ENCODE results near the gene PDZK1. TPM values are rescaled to one million over a fixed set of nuclear protein-coding genes. Genes with fewer than 3 reads are reported as not detected.

Gene PDZK1
- total RNA-seq = under 1 TPM in 1 of 4 donors, not detected in 3; 0.20 TPM

DNA sequence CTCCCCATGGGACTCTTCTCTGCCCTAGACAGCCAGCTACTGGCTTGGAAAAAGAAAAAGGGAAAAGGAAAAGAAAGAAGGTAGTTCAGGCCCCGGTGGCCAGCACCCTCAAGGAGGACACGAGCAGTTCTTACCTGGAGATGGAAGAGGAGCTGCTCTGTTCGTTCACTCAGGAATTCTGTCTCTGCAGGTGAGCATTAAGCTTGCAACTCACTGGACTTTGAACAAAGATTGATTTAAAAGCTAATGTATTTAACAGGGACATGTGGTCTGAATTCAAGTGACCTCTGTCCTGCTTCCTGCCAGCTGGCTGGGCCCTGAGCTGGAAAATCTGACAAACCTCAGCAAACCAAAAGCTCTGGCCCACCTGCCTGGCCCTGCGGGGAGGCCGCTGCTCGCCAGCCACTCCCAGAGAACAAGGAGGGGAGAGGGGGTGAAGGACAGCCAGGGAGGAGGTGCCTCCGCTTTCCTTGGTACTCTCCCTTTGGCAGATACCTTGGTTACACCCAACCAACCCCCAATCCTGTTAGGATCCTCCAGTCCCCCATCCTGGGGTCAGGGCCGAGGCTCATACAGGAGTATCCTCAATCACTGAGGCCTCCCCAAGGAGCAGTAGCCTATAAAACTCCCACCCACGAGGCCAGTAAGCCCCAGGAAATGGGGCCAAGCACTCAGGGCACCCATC lies at the start of gene PDZK1:
PDZK1 (minus strand) TSS at position 186 of the 685 bp plus-strand sequence. CDS start 19,347 bp downstream, outside the sequence.
- Histone ChIP-seq H3K9me3 (no peaks in the 10 kb centered on the region), H3K4me1 (no peaks in the 10 kb centered on the region), H3K36me3 (no peaks in the 10 kb centered on the region), H3K27ac (no peak within 1 kb of the TSS), H3K27me3 (no peaks in the 10 kb centered on the region), H3K4me3 (no peak within 1 kb of the TSS)
- no peak for TF ChIP-seq EP300 (IDR thresholded peaks at IDR 0.05)
- no peak for DNase-seq (ENCODE audit: low spot score in 2 of 2)
- 68 to 78% methylated on average over 8 to 9 of the region's 9 CpGs for WGBS, 2 donors

- H3K4me1 ChIP-seq = peaks cover 0 to 22% (median 0%) of the 10 kb centered on the region in 4 donors
- no peaks in the 10 kb centered on the region for H3K27me3 ChIP-seq
- TF ChIP-seq CTCF (IDR thresholded peaks at IDR 0.05) = no peak
- TF ChIP-seq EP300 (IDR thresholded peaks at IDR 0.05) = no peak
- no peak for TF ChIP-seq POLR2A (IDR thresholded peaks at IDR 0.05)
- peaks cover 0 to 71% (median 3%) of the 10 kb centered on the region in 3 donors for H3K36me3 ChIP-seq
- 57 to 66% methylated on average over 5 of the region's 5 CpGs for WGBS, 2 donors
- H3K27ac ChIP-seq = peak overlapping the region in 3 of 4 donors; percentile 36 to 91 (median 60)
- no peaks in the 10 kb centered on the region for H3K9me3 ChIP-seq
- H3K4me3 ChIP-seq = no peak overlapping the region
- DNase-seq (ENCODE audit: low spot score in 2 of 2) = peak in 1 of 2 donors; percentile 7
Measured at GRCh38 chr1:145751491-145752037, 44.4 kb upstream of the PDZK1 start.

- no peak for TF ChIP-seq EP300 (IDR thresholded peaks at IDR 0.05)
- no peak for TF ChIP-seq POLR2A (IDR thresholded peaks at IDR 0.05)
- TF ChIP-seq CTCF (IDR thresholded peaks at IDR 0.05) = no peak
- 72 to 76% methylated on average over 5 of the region's 5 CpGs for WGBS, 2 donors
- no peak for DNase-seq (ENCODE audit: low spot score in 2 of 2)
- Histone ChIP-seq H3K36me3 (peaks cover 0 to 75% (median 3%) of the 10 kb centered on the region in 3 donors), H3K4me1 (peaks cover 0 to 22% (median 0%) of the 10 kb centered on the region in 4 donors), H3K9me3 (no peaks in the 10 kb centered on the region), H3K4me3 (no peak overlapping the region), H3K27ac (no peak overlapping the region), H3K27me3 (no peaks in the 10 kb centered on the region)
Measured at GRCh38 chr1:145750426-145750825, 43.3 kb upstream of the PDZK1 start.

GRCh38 chr1:145747398-145748247 lies 40.5 kb upstream of the PDZK1 start:
- DNase-seq (ENCODE audit: low spot score in 2 of 2) = no peak
- Histone ChIP-seq H3K9me3 (no peaks in the 10 kb centered on the region), H3K27me3 (no peaks in the 10 kb centered on the region), H3K4me1 (peaks cover 0 to 16% (median 0%) of the 10 kb centered on the region in 4 donors), H3K36me3 (peaks cover 0 to 89% (median 3%) of the 10 kb centered on the region in 3 donors), H3K27ac (no peak overlapping the region), H3K4me3 (no peak overlapping the region)
- TF ChIP-seq CTCF (IDR thresholded peaks at IDR 0.05) (no peak), EP300 (IDR thresholded peaks at IDR 0.05) (no peak), POLR2A (IDR thresholded peaks at IDR 0.05) (no peak)
- WGBS, 2 donors = 93% methylated on average over 9 of the region's 9 CpGs

DNA sequence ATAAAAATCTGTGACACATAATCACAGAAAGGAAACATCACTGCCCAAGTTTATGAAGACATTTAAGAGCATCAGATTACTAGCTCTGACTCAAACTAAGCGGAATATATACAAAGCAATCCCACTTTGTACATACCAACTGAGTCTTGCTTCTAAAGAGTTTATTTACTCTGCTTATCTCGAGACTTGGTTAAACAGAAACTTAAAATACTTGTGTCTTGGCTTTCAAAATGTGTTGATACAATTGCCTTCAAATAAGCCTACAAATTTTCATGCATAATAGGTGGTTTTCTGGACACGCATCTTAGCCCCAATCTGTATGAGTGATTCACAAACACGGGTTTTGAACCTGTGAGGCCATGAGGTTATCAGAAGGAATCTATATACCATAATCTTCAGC lies 33.1 kb upstream of the PDZK1 start:
- WGBS, 2 donors = 89 to 96% methylated on average over 4 of the region's 4 CpGs
- Histone ChIP-seq H3K27ac (no peak overlapping the region), H3K4me1 (no peaks in the 10 kb centered on the region), H3K4me3 (no peak overlapping the region), H3K9me3 (no peaks in the 10 kb centered on the region), H3K36me3 (peaks cover 0 to 45% (median 0%) of the 10 kb centered on the region in 3 donors), H3K27me3 (no peaks in the 10 kb centered on the region)
- no peak for DNase-seq (ENCODE audit: low spot score in 2 of 2)
- TF ChIP-seq EP300 (IDR thresholded peaks at IDR 0.05) (no peak), CTCF (IDR thresholded peaks at IDR 0.05) (no peak)
